HCT116 (cell line): ENCODE data around the gene HOXA7. TPM values are rescaled to one million over a fixed set of nuclear protein-coding genes. Genes with fewer than 3 reads are reported as not detected.

ENCODE experiments used
- ATAC-seq: fragments of 200-7000 bp; cut with Tn5 transposase; 2 replicates; pipeline ENCODE4 v1.9.1; 2020; ENCODE audit warnings: mild to moderate bottlenecking, moderate library complexity
- BruUV-seq: library from RNA; stranded (reverse); fragments of 400-500 nt; replicated peaks from 2 replicates; lab custom pipeline; 2021; lab: Mats Ljungman, UMichigan
- CTCF ChIA-PET: fragments of 300-600 bp; sonication (Branson Sonifier 250); formaldehyde crosslinking; loops from one replicate; lab custom pipeline; 2021; ENCODE audit warnings: antibody characterized with exemption; lab: Charles Lee
- POLR2A ChIA-PET: fragments of 300-600, 350-600 bp; sonication (Branson Sonifier 250); formaldehyde crosslinking; loops from one replicate; lab custom pipeline; 2021; ENCODE audit warnings: antibody characterized with exemption; lab: Charles Lee
- RAD21 ChIA-PET, 2 experiments: fragments of 300-600 bp; sonication (Branson Sonifier 250); formaldehyde crosslinking; loops; one replicate each; lab custom pipeline; 2023; ENCODE audit warnings: low total read pairs in 2 of 2; ENCODE audit not compliant: uncharacterized antibody in 2 of 2, unreplicated experiment in 2 of 2, low non-redundant PET in 1 of 2; lab: Charles Lee
- DNase-seq: peaks from one replicate; pipeline ENCODE4 v3.0.0-alpha.2; 2010; ENCODE audit warnings: low read depth, low spot score
- H2AFZ ChIP-seq: fragments of 200-600 bp; shearing (Covaris generic), sonication (generic); 2 replicates; pipeline ENCODE4 v1.6.1; 2017; ENCODE audit warnings: low read depth, mixed run types, mixed read lengths, antibody characterized with exemption, low read length; ENCODE audit not compliant: poor library complexity, severe bottlenecking
- H3K27ac ChIP-seq: 2 replicates; pipeline ENCODE4 v1.5.1; 2012; ENCODE audit warnings: low read depth, low read length
- H3K27me3 ChIP-seq: fragments of 200-600 bp; sonication (generic); 2 replicates; pipeline ENCODE4 v1.6.1; 2016; ENCODE audit warnings: mixed run types, low read length, mixed read lengths; ENCODE audit not compliant: insufficient read depth
- H3K36me3 ChIP-seq, 2 experiments: fragments of 200-500 bp in 1 of 2; fragments of 200-600 bp in 1 of 2; sonication (Bioruptor generic) in 1 of 2; sonication (generic) in 1 of 2; 2 replicates each; pipeline versions ENCODE4 v1.5.1 to v1.6.1; 2014 to 2016; ENCODE audit warnings: low read length in 2 of 2, inconsistent platforms in 1 of 2, mixed read lengths in 1 of 2, mixed run types in 1 of 2; ENCODE audit not compliant: insufficient read depth in 2 of 2, control insufficient read depth in 1 of 2
- H3K4me1 ChIP-seq, 2 experiments: fragments of 200-600 bp in 1 of 2; sonication (generic) in 1 of 2; 2 replicates each; pipeline versions ENCODE4 v1.5.1 to v1.6.1; 2012 to 2017; ENCODE audit warnings: low read length in 2 of 2, inconsistent platforms in 1 of 2, mild to moderate bottlenecking in 1 of 2, mixed read lengths in 1 of 2, mixed run types in 1 of 2, moderate library complexity in 1 of 2; ENCODE audit not compliant: insufficient read depth in 2 of 2, control insufficient read depth in 1 of 2
- H3K4me2 ChIP-seq: fragments of 200-600 bp; sonication (generic); 2 replicates; pipeline ENCODE4 v1.6.1; 2017; ENCODE audit warnings: mixed run types, low read length, mixed read lengths
- H3K4me3 ChIP-seq, 2 experiments: fragments of 200-600 bp in 1 of 2; sonication (generic) in 1 of 2; replicated peaks in 1 of 2; 2 replicates each; pipeline ENCODE4 v1.5.1; 2011 to 2016; ENCODE audit warnings: low read length in 2 of 2, control low read depth in 1 of 2, low read depth in 1 of 2, mild to moderate bottlenecking in 1 of 2, mixed read lengths in 1 of 2, mixed run types in 1 of 2
- H3K79me2 ChIP-seq: fragments of 200-600 bp; sonication (generic); 2 replicates; pipeline ENCODE4 v1.6.1; 2017; ENCODE audit warnings: mild to moderate bottlenecking, mixed run types, low read length, moderate library complexity, mixed read lengths; ENCODE audit not compliant: insufficient read depth
- H3K9ac ChIP-seq: fragments of 200-600 bp; sonication (generic); 2 replicates; pipeline ENCODE4 v1.6.1; 2016; ENCODE audit warnings: low read length, mixed read lengths
- H3K9me2 ChIP-seq: fragments of 200-600 bp; sonication (generic), shearing (Covaris generic); 2 replicates; pipeline ENCODE4 v1.6.1; 2017; ENCODE audit warnings: mixed run types, mild to moderate bottlenecking, moderate library complexity; ENCODE audit not compliant: insufficient read depth
- H3K9me3 ChIP-seq, 2 experiments: fragments of 200-500 bp in 1 of 2; fragments of 200-600 bp in 1 of 2; sonication (Bioruptor generic) in 1 of 2; sonication (generic) in 1 of 2; 2 replicates each; pipeline ENCODE4 v1.6.1; 2014 to 2017; ENCODE audit warnings: low read length in 2 of 2, mixed read lengths in 2 of 2, inconsistent platforms in 1 of 2, low read depth in 1 of 2, mild to moderate bottlenecking in 1 of 2, mixed run types in 1 of 2, moderate library complexity in 1 of 2; ENCODE audit not compliant: control insufficient read depth in 1 of 2, insufficient read depth in 1 of 2
- H4K20me1 ChIP-seq: fragments of 200-600 bp; sonication (generic), shearing (Covaris generic); 2 replicates; pipeline ENCODE4 v1.6.1; 2017; ENCODE audit warnings: mixed run types, mild to moderate bottlenecking, moderate library complexity; ENCODE audit not compliant: insufficient read depth
- EGR1 ChIP-seq: IDR thresholded peaks from 2 replicates; pipeline ENCODE4 v1.6.1; 2012; ENCODE audit warnings: low read depth
- ELF1 ChIP-seq: IDR thresholded peaks from 2 replicates; pipeline ENCODE4 v1.6.1; 2012; ENCODE audit warnings: low read depth, borderline replicate concordance
- FOSL1 ChIP-seq: IDR thresholded peaks from 2 replicates; pipeline ENCODE4 v1.6.1; 2012; ENCODE audit warnings: low read depth
- JUND ChIP-seq: IDR thresholded peaks from 2 replicates; pipeline ENCODE4 v1.6.1; 2012
- POLR2A ChIP-seq: IDR thresholded peaks from 2 replicates; pipeline ENCODE4 v1.7.0; 2011; ENCODE audit warnings: borderline replicate concordance; ENCODE audit not compliant: insufficient read depth, insufficient read length; ENCODE audit errors: extremely low read depth
- POLR2AphosphoS5 ChIP-seq: IDR thresholded peaks from 2 replicates; pipeline ENCODE4 v1.6.1; 2011; ENCODE audit warnings: mild to moderate bottlenecking, low read depth, low read length, moderate library complexity
- SIN3A ChIP-seq: IDR thresholded peaks from 2 replicates; pipeline ENCODE4 v1.6.1; 2012; ENCODE audit warnings: low read depth
- SRF ChIP-seq: IDR thresholded peaks from 2 replicates; pipeline ENCODE4 v1.6.1; 2012; ENCODE audit warnings: low read depth
- TCF7L2 ChIP-seq: IDR thresholded peaks from 2 replicates; pipeline ENCODE4 v1.7.0; 2011; ENCODE audit warnings: borderline replicate concordance, inconsistent platforms; ENCODE audit not compliant: insufficient read depth, insufficient read length; ENCODE audit errors: extremely low read depth
- intact Hi-C: fragments of 100-400 bp; cut with micrococcal nuclease; formaldehyde crosslinking; loops from 2 replicates; pipeline ENCODE4 v1.10.0; 2022
- total RNA-seq: library from RNA; stranded (reverse); gene quantifications from one replicate; pipeline ENCODE4 v1.2.1, GENCODE V29; 2021; ENCODE audit not compliant: unreplicated experiment
- TF ChIP-seq, protein P1 (sequence below): IDR thresholded peaks from 2 replicates; pipeline ENCODE4 v1.6.1; 2012
- TF ChIP-seq, protein P2 (sequence below): IDR thresholded peaks from 2 replicates; pipeline ENCODE4 v1.6.1; 2011; ENCODE audit warnings: mild to moderate bottlenecking, low read length, moderate library complexity; ENCODE audit not compliant: insufficient replicate concordance; ENCODE audit errors: extremely low read depth
- TF ChIP-seq, protein P3 (sequence below): IDR thresholded peaks from 2 replicates; pipeline ENCODE4 v1.6.1; 2012
- TF ChIP-seq, protein P4 (sequence below): IDR thresholded peaks from 2 replicates; pipeline ENCODE4 v1.6.1; 2012; ENCODE audit warnings: low read depth
- TF ChIP-seq, protein P5 (sequence below), 3 experiments: fragments of 200-600 bp in 1 of 3; sonication (generic) in 1 of 3; IDR thresholded peaks in 2 of 3; conservative IDR thresholded peaks in 1 of 3; 2 replicates each; pipeline ENCODE4 v1.5.1; 2012 to 2017; ENCODE audit warnings: low read depth in 2 of 3, low read length in 2 of 3, antibody characterized with exemption in 1 of 3, borderline replicate concordance in 1 of 3, control low read depth in 1 of 3, mild to moderate bottlenecking in 1 of 3, mixed read lengths in 1 of 3, mixed run types in 1 of 3, moderate library complexity in 1 of 3; ENCODE audit not compliant: insufficient read depth in 1 of 3

The HOXA7 gene
- total RNA-seq, 1 experiment from 2014 or later, result 15.0 TPM

DNA sequence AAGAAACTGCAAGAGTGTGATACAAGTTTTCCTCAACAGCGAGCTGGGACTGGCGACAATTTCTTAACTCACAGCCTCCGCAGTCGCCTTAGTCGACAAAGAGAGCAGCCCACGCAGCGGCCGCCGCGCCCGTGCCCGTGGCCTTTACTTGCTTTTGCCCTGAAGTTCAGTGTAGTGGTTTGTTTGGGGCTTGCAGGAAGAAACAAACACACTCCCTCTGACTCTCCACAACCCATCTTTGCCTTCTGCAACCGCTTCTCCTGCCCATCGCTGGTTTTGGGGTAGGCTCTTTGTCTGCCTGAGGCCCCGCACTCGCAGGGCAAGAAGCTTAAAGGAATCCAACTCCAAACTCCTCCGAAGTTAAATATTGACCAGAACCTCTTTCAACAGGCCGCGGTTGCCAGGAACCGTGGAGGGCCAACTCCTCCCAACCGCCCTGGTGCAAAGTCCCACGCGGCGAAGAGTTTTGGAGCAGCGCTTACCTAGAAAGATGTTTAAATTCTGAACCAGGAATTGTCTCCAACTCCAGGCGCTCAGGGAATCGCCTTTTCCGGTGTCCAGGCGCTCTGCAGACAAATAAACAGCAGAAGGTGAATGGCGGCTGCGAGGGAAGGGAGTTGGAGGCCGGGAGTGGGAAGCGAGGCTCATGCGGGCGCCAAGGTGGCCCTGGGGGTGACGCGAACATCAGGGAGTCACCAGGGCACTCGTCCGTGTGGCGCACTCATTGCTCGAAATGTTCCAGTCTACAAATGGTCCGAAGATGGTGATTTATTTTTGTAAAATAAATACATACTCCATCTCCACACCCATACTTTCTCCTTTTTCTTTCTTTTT, 34.2 kb downstream of the HOXA7 start:
- POLR2A ChIA-PET, result no interaction called here
- no peak overlapping the region for H3K4me2 ChIP-seq

More for the DNA sequence above, 34.2 kb downstream of the HOXA7 start:
- CTCF ChIA-PET, result no interaction called here
- intact Hi-C loops, result no loop called here
- Histone ChIP-seq H3K79me2 (no peaks in the 10 kb centered on the region), H3K27me3 (peaks cover 28% of the 10 kb centered on the region; the same call in 1 of the 2 replicates), H3K27ac (no peak overlapping the region), H3K9me3 (no peaks in the 10 kb centered on the region), H3K36me3 (no peaks in the 10 kb centered on the region), H2AFZ (no peak overlapping the region), H3K9me2 (no peaks in the 10 kb centered on the region), H3K4me3 (no peak overlapping the region), H3K9ac (no peak overlapping the region), H4K20me1 (no peaks in the 10 kb centered on the region), H3K4me1 (peaks cover 34 to 74% of the 10 kb centered on the region in 2 experiments)
- TF ChIP-seq SRF (no peak), POLR2A (no peak), ELF1 (no peak), JUND (no peak), TCF7L2 (no peak), EGR1 (no peak), SIN3A (no peak), POLR2AphosphoS5 (no peak), FOSL1 (no peak)
- TF ChIP-seq, protein P1, sequence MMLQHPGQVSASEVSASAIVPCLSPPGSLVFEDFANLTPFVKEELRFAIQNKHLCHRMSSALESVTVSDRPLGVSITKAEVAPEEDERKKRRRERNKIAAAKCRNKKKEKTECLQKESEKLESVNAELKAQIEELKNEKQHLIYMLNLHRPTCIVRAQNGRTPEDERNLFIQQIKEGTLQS, result no peak
- TF ChIP-seq, protein P2, sequence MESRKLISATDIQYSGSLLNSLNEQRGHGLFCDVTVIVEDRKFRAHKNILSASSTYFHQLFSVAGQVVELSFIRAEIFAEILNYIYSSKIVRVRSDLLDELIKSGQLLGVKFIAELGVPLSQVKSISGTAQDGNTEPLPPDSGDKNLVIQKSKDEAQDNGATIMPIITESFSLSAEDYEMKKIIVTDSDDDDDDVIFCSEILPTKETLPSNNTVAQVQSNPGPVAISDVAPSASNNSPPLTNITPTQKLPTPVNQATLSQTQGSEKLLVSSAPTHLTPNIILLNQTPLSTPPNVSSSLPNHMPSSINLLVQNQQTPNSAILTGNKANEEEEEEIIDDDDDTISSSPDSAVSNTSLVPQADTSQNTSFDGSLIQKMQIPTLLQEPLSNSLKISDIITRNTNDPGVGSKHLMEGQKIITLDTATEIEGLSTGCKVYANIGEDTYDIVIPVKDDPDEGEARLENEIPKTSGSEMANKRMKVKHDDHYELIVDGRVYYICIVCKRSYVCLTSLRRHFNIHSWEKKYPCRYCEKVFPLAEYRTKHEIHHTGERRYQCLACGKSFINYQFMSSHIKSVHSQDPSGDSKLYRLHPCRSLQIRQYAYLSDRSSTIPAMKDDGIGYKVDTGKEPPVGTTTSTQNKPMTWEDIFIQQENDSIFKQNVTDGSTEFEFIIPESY, result no peak
- TF ChIP-seq, protein P3, sequence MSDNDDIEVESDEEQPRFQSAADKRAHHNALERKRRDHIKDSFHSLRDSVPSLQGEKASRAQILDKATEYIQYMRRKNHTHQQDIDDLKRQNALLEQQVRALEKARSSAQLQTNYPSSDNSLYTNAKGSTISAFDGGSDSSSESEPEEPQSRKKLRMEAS, result no peak
- TF ChIP-seq, protein P4, sequence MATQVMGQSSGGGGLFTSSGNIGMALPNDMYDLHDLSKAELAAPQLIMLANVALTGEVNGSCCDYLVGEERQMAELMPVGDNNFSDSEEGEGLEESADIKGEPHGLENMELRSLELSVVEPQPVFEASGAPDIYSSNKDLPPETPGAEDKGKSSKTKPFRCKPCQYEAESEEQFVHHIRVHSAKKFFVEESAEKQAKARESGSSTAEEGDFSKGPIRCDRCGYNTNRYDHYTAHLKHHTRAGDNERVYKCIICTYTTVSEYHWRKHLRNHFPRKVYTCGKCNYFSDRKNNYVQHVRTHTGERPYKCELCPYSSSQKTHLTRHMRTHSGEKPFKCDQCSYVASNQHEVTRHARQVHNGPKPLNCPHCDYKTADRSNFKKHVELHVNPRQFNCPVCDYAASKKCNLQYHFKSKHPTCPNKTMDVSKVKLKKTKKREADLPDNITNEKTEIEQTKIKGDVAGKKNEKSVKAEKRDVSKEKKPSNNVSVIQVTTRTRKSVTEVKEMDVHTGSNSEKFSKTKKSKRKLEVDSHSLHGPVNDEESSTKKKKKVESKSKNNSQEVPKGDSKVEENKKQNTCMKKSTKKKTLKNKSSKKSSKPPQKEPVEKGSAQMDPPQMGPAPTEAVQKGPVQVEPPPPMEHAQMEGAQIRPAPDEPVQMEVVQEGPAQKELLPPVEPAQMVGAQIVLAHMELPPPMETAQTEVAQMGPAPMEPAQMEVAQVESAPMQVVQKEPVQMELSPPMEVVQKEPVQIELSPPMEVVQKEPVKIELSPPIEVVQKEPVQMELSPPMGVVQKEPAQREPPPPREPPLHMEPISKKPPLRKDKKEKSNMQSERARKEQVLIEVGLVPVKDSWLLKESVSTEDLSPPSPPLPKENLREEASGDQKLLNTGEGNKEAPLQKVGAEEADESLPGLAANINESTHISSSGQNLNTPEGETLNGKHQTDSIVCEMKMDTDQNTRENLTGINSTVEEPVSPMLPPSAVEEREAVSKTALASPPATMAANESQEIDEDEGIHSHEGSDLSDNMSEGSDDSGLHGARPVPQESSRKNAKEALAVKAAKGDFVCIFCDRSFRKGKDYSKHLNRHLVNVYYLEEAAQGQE, result no peak
- TF ChIP-seq, protein P5, sequence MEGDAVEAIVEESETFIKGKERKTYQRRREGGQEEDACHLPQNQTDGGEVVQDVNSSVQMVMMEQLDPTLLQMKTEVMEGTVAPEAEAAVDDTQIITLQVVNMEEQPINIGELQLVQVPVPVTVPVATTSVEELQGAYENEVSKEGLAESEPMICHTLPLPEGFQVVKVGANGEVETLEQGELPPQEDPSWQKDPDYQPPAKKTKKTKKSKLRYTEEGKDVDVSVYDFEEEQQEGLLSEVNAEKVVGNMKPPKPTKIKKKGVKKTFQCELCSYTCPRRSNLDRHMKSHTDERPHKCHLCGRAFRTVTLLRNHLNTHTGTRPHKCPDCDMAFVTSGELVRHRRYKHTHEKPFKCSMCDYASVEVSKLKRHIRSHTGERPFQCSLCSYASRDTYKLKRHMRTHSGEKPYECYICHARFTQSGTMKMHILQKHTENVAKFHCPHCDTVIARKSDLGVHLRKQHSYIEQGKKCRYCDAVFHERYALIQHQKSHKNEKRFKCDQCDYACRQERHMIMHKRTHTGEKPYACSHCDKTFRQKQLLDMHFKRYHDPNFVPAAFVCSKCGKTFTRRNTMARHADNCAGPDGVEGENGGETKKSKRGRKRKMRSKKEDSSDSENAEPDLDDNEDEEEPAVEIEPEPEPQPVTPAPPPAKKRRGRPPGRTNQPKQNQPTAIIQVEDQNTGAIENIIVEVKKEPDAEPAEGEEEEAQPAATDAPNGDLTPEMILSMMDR (IDR thresholded peaks at IDR 0.05 in 2 of 3, conservative IDR thresholded peaks at IDR 0.05 in 1 of 3; ENCODE audit: borderline replicate concordance in 1 of 3, insufficient read depth in 1 of 3, low read depth in 2 of 3, low read length in 2 of 3), result no peak
- ATAC-seq, result no peak
- BruUV-seq, result no TSS peak
- RAD21 ChIA-PET, result no interaction called here
- DNase-seq, result no peak
